Hepatocyte (in vitro differentiated cells): ENCODE measurements around the gene NPM3. TPM values are rescaled to one million over a fixed set of nuclear protein-coding genes. Genes with fewer than 3 reads are reported as not detected.

Source experiments
- DNase-seq: peaks from one replicate; pipeline ENCODE4 v3.0.0-alpha.2; 2016; ENCODE audit warnings: low spot score
- H2AFZ ChIP-seq: fragments of 200-600 bp; sonication (generic); 2 replicates; pipeline ENCODE4 v1.6.0; 2016; ENCODE audit warnings: antibody characterized with exemption, mild to moderate bottlenecking
- H3K27ac ChIP-seq: fragments of 200-600 bp; sonication (generic); 2 replicates; pipeline ENCODE4 v1.5.1; 2016; ENCODE audit warnings: mild to moderate bottlenecking
- H3K27me3 ChIP-seq: fragments of 200-600 bp; sonication (generic); 2 replicates; pipeline ENCODE4 v1.6.1; 2016
- H3K36me3 ChIP-seq: fragments of 200-600 bp; sonication (generic); replicated peaks from 2 replicates; pipeline ENCODE4 v1.5.1; 2016; ENCODE audit warnings: low read depth; ENCODE audit not compliant: insufficient read depth
- H3K4me1 ChIP-seq: fragments of 200-600 bp; sonication (generic); 2 replicates; pipeline ENCODE4 v1.5.1; 2016; ENCODE audit warnings: mild to moderate bottlenecking, moderate library complexity; ENCODE audit not compliant: insufficient read depth
- H3K4me2 ChIP-seq: fragments of 200-600 bp; sonication (generic); 2 replicates; pipeline ENCODE4 v1.6.0; 2016
- H3K4me3 ChIP-seq: fragments of 200-600 bp; sonication (generic); 2 replicates; pipeline ENCODE4 v1.5.1; 2016; ENCODE audit warnings: mild to moderate bottlenecking
- H3K79me2 ChIP-seq: fragments of 200-600 bp; sonication (generic); 2 replicates; pipeline ENCODE4 v1.6.0; 2017; ENCODE audit warnings: mild to moderate bottlenecking
- H3K9me2 ChIP-seq: fragments of 200-600 bp; sonication (generic); replicated peaks from 2 replicates; pipeline ENCODE4 v1.6.0; 2017; ENCODE audit warnings: mild to moderate bottlenecking; ENCODE audit not compliant: insufficient read depth
- H3K9me3 ChIP-seq: fragments of 200-600 bp; sonication (generic); 2 replicates; pipeline ENCODE4 v1.5.1; 2016; ENCODE audit warnings: low read depth, mild to moderate bottlenecking
- H4K20me1 ChIP-seq: fragments of 200-600 bp; sonication (generic); 2 replicates; pipeline ENCODE4 v1.6.0; 2016; ENCODE audit warnings: mild to moderate bottlenecking; ENCODE audit not compliant: insufficient read depth, poor library complexity, severe bottlenecking
- EZH2 ChIP-seq: fragments of 200-600 bp; sonication (generic); IDR thresholded peaks from 2 replicates; pipeline ENCODE4 v1.6.1; 2016; ENCODE audit warnings: antibody characterized with exemption, mild to moderate bottlenecking, borderline replicate concordance
- EZH2phosphoT487 ChIP-seq: fragments of 200-600 bp; sonication (generic); IDR thresholded peaks from one replicate; pipeline ENCODE4 v1.6.1; 2018; ENCODE audit warnings: antibody characterized with exemption, mild to moderate bottlenecking, low read depth, moderate library complexity; ENCODE audit not compliant: unreplicated experiment, severe bottlenecking
- WGBS: methylation state at CpG from one replicate; pipeline ENCODE4 v1.1.6; 2016; ENCODE audit warnings: low lambda C conversion rate; ENCODE audit errors: missing lambda C conversion rate; 5-methylcytosine and 5-hydroxymethylcytosine counted together
- polyA plus RNA-seq: library from polyadenylated mRNA; unstranded; fragments of >200 nt; fragmentation: Nextera tagmentation; extraction: Ambion mirVana; gene quantifications from 2 replicates; pipeline ENCODE4 v1.2.1, GENCODE V29; 2016
- total RNA-seq: library from RNA; depleted of rRNA; stranded (reverse); fragments of >200 nt; gene quantifications from 2 replicates; pipeline ENCODE4 v1.2.3, GENCODE V29; 2014
- TF ChIP-seq, protein P1 (sequence below): fragments of 200-600 bp; sonication (generic); IDR thresholded peaks from 2 replicates; pipeline ENCODE4 v1.5.1; 2016; ENCODE audit warnings: antibody characterized with exemption, mild to moderate bottlenecking; ENCODE audit not compliant: poor library complexity

The NPM3 gene
- total and polyA plus RNA-seq, 2 experiments from 2014 or later, result 5.1 to 69.4 TPM

- no peaks in the 10 kb centered on the region for H3K36me3 ChIP-seq
- no peaks in the 10 kb centered on the region for H3K79me2 ChIP-seq
- H3K9me2 ChIP-seq, result no peaks in the 10 kb centered on the region
- no peaks in the 10 kb centered on the region for H3K4me1 ChIP-seq
- H3K27ac ChIP-seq, result no peak overlapping the region
- H3K9me3 ChIP-seq, result no peaks in the 10 kb centered on the region
- no peak overlapping the region for H3K4me3 ChIP-seq
- H4K20me1 ChIP-seq, result no peaks in the 10 kb centered on the region
- H3K27me3 ChIP-seq, result peaks cover 32% of the 10 kb centered on the region
- no peak overlapping the region for H3K4me2 ChIP-seq
- 95% methylated on average over 10 of the region's 10 CpGs for WGBS
- TF ChIP-seq EZH2phosphoT487, result no peak
- no peak for TF ChIP-seq EZH2
- TF ChIP-seq, protein P1, sequence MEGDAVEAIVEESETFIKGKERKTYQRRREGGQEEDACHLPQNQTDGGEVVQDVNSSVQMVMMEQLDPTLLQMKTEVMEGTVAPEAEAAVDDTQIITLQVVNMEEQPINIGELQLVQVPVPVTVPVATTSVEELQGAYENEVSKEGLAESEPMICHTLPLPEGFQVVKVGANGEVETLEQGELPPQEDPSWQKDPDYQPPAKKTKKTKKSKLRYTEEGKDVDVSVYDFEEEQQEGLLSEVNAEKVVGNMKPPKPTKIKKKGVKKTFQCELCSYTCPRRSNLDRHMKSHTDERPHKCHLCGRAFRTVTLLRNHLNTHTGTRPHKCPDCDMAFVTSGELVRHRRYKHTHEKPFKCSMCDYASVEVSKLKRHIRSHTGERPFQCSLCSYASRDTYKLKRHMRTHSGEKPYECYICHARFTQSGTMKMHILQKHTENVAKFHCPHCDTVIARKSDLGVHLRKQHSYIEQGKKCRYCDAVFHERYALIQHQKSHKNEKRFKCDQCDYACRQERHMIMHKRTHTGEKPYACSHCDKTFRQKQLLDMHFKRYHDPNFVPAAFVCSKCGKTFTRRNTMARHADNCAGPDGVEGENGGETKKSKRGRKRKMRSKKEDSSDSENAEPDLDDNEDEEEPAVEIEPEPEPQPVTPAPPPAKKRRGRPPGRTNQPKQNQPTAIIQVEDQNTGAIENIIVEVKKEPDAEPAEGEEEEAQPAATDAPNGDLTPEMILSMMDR, result no peak
- H2AFZ ChIP-seq, result no peak overlapping the region
- no peak for DNase-seq
These were observed 20.0 kb downstream of the NPM3 start for GRCh38 chr10:101763141-101763846.

DNA sequence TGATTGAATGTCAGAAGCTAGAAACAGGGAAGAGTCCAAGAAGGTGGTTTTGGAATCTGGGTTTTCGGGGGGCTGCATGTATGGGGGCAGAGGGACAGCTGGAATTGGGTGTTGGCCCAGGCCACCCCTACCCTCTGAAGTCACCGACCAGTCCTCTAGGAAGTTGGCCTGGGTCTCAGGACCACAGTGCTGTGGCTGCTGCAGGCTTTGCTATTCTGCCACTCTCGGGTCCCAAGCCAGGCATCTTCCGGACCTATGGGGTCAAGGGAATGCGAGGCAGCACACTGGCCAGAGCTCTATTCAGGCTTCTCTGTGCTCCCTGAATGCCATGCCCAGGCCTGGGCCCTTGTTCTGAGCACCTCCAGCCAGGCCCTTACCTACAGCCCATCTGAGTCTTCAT lies 20.5 kb downstream of the NPM3 start:
- Histone ChIP-seq H3K9me2 (no peaks in the 10 kb centered on the region), H3K4me2 (no peak overlapping the region), H2AFZ (no peak overlapping the region), H3K9me3 (no peaks in the 10 kb centered on the region), H3K79me2 (no peaks in the 10 kb centered on the region), H3K27me3 (peaks cover 27% of the 10 kb centered on the region), H4K20me1 (no peaks in the 10 kb centered on the region), H3K4me1 (no peaks in the 10 kb centered on the region), H3K27ac (no peak overlapping the region), H3K4me3 (no peak overlapping the region), H3K36me3 (no peaks in the 10 kb centered on the region)
- TF ChIP-seq, protein P1, result no peak
- TF ChIP-seq EZH2phosphoT487 (no peak), EZH2 (no peak)
- DNase-seq, result no peak
- 96% methylated on average over 5 of the region's 5 CpGs for WGBS

GRCh38 chr10:101761226-101761625 lies 22.0 kb downstream of the NPM3 start:
- Histone ChIP-seq H3K79me2 (no peaks in the 10 kb centered on the region), H3K27me3 (peaks cover 16% of the 10 kb centered on the region), H3K4me1 (no peaks in the 10 kb centered on the region), H3K4me3 (no peak overlapping the region), H4K20me1 (no peaks in the 10 kb centered on the region), H3K27ac (no peak overlapping the region), H3K9me3 (no peaks in the 10 kb centered on the region), H3K9me2 (no peaks in the 10 kb centered on the region), H2AFZ (no peak overlapping the region), H3K36me3 (no peaks in the 10 kb centered on the region), H3K4me2 (no peak overlapping the region)
- WGBS, result 83% methylated on average over 9 of the region's 9 CpGs
- TF ChIP-seq EZH2phosphoT487, result no peak
- TF ChIP-seq EZH2, result no peak
- TF ChIP-seq, protein P1, result no peak
- DNase-seq, result no peak
